GM06990 (cell line): ENCODE data around the gene ELL.

ENCODE experiments used
- DNase-seq: peaks from one replicate; pipeline ENCODE4 v3.0.0-alpha.2; 2011; ENCODE audit not compliant: insufficient read length; ENCODE audit errors: extremely low read depth
- H3K27me3 ChIP-seq: replicated peaks from 2 replicates; pipeline ENCODE4 v1.6.0; 2011; ENCODE audit warnings: low read length; ENCODE audit not compliant: control insufficient read depth, insufficient read depth
- H3K36me3 ChIP-seq: 2 replicates; pipeline ENCODE4 v1.5.1; 2011; ENCODE audit warnings: low read length; ENCODE audit not compliant: control insufficient read depth, insufficient read depth
- H3K4me3 ChIP-seq: replicated peaks from 2 replicates; pipeline ENCODE4 v1.5.1; 2011; ENCODE audit warnings: low read depth, mild to moderate bottlenecking, control low read depth, low read length
- CTCF ChIP-seq: IDR thresholded peaks from 2 replicates; pipeline ENCODE4 v1.5.1; 2011; ENCODE audit warnings: low read length, control low read depth, mild to moderate bottlenecking, inconsistent platforms; ENCODE audit not compliant: insufficient read depth, poor library complexity, severe bottlenecking

The ELL gene

DNA sequence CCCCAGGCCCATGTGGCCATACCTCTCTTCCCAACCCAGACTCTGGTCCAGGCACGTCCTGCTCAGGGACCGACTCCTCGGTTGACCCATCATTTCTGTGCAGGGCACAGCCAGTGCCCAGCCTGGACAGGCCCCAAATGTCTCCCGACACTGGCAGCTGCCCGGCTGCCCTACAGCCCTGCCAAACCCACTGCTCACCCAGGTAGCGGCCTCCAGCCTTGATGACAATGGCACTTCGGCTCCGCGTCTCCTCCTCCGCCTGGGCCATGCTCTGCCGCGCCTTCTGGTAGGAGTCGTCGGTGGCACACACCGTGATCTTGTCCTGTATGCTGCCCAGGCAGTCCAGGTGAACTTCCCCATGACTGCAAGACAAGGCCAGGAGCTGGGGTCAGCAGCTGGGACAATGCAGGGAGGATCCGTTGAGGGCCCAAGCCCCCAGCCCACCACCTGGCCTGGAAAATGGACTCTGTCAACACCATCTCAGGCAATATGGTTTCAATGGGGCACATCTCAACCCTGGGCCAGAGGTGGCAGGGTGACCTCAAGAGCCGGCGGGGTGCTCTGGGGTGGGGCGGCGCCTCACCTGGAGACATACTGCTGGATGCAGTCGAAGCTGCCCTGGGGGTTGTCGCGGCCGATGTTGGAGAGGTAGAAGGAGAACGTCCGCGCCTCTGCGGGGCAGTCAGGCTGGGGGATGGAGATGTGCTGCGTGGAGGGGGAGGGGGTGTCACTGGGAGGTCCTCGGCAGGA, 56.5 kb downstream of the ELL start:
- H3K36me3 ChIP-seq: peaks cover 50% of the 10 kb centered on the region
- no peaks in the 10 kb centered on the region for H3K27me3 ChIP-seq

GRCh38 chr19:18464646-18465045, 57.2 kb downstream of the ELL start:
- no peak overlapping the region for H3K4me3 ChIP-seq
- DNase-seq: no peak
- H3K27me3 ChIP-seq: no peaks in the 10 kb centered on the region
- peaks cover 55% of the 10 kb centered on the region for H3K36me3 ChIP-seq
- no peak for TF ChIP-seq CTCF

More for the DNA sequence above, 56.5 kb downstream of the ELL start:
- no peak for TF ChIP-seq CTCF
- no peak for DNase-seq
- H3K4me3 ChIP-seq: no peak overlapping the region

DNA sequence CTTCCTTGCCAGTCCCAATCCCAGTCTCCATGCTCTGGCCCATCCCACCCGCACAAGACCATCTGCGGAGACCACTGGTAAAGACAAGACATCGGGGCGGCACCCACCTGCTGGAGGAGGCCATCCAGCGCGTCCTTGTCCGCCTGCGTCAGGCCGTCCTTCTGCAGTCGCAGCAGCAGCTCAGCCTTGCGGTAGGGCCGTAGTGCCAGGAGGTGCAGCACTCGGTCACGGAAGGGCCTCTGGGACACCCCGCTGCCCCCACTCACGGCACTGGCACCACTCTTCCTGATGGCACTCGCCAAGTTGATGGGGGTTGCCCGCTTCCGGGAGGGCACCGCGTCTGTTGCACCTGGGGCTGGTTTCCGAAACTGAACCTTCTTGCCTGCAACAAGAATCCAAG, 60.4 kb downstream of the ELL start:
- H3K36me3 ChIP-seq: peaks cover 66% of the 10 kb centered on the region
- DNase-seq: no peak
- H3K27me3 ChIP-seq: no peaks in the 10 kb centered on the region
- no peak for TF ChIP-seq CTCF
- no peak overlapping the region for H3K4me3 ChIP-seq

DNA sequence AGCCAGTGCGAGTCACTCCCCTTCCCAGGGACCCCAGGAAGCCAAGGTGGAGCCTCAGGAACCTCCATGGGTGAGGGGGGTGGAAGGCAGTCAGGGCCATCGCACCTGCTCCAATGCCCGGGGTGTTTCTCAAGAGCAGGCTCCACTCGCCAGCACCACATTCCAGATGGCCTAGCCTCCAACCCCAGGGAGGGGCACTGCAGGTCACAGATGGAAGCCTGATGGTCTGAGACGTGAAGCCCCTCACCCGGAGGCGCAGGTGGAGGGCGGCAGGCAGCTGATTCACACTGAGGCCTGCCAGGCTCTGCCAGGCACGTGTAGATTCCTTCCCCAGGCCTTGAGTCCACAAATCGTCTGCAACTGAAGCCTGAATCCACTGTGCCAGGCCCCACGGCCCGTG, 61.0 kb downstream of the ELL start:
- no peak overlapping the region for H3K4me3 ChIP-seq
- no peak for TF ChIP-seq CTCF
- H3K36me3 ChIP-seq: peaks cover 63% of the 10 kb centered on the region
- DNase-seq: no peak
- no peaks in the 10 kb centered on the region for H3K27me3 ChIP-seq

DNA sequence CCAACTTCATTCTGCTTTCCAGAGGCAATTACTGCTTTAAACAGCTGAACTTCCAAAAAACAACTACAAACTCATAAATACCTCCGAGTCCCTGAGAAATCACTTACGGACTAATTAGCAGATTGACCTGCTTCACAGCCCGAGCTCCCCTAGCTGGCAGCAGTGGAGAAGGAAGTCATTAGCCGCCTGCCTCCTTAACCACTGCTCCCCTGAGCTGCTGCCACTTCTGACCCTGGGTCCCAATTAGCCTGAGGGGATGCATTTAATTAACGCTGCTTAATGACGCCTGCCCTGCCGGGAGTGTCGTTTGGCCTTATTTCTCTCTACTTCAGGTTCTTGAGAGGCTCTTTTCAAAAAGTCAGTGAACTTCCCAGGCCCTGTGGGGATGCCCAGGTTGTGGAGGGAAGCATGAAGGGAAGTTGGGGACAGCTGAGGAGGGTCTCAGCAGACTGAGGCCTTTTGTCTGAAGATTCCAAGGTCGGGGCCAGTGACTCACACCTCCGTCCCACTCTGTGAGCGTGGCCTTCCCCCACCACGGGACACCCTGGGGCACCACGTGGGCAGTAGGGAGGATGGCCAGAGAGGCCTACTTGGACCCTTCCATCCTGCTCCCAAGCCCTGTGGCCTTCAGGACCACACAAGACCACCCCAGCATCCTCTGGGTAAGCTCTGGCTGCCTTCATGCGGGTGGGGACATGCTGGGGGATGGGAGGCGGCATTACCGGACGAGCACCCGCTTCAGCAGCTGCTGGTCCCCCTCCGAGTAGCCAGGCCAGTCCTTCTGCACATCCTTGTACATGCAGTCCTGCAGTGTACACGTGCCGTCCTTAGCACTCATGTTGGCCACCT, 64.2 kb downstream of the ELL start:
- peaks cover 52% of the 10 kb centered on the region for H3K36me3 ChIP-seq
- DNase-seq: no peak
- no peaks in the 10 kb centered on the region for H3K27me3 ChIP-seq
- TF ChIP-seq CTCF: no peak
- H3K4me3 ChIP-seq: no peak overlapping the region
